GM12892 (cell line): ENCODE data around the gene NFYC.

Source experiments
- POLR2A ChIP-seq: IDR thresholded peaks from 2 replicates; pipeline ENCODE4 v1.6.1; 2011; ENCODE audit warnings: low read depth, low read length, control low read depth
- POLR2AphosphoS5 ChIP-seq: IDR thresholded peaks from 2 replicates; pipeline ENCODE4 v1.6.1; 2011; ENCODE audit warnings: low read depth, low read length, control low read depth

- no peak for TF ChIP-seq POLR2A
- no peak for TF ChIP-seq POLR2AphosphoS5
Measured at GRCh38 chr1:40794048-40794447, 102.5 kb downstream of the NFYC start.
